Small intestine (tissue), 7 donors: ENCODE measurements around the gene VWCE. TPM values are rescaled to one million over a fixed set of nuclear protein-coding genes. Genes with fewer than 3 reads are reported as not detected.
"Not testable (repeated sequence)": the region's sequence is repeated elsewhere in the genome, so short reads cannot be mapped to it uniquely, and the experiment has no call there.

Experiments
- DNase-seq, 2 donors: peaks; one replicate each; pipeline versions ENCODE4 v3.0.0 to v3.0.0-alpha.2; 2013
- FAIRE-seq: peaks from 2 replicates; lab custom pipeline; 2012; peaks lifted over from hg19 to GRCh38; lab: Jason Lieb, UNC
- H3K27ac ChIP-seq, 3 donors: one replicate each; pipeline ENCODE4 v1.5.1; 2013; ENCODE audit warnings: low read length in 2 of 3, mild to moderate bottlenecking in 2 of 3, control low read depth in 1 of 3, inconsistent platforms in 1 of 3, low read depth in 1 of 3, moderate library complexity in 1 of 3
- H3K27me3 ChIP-seq, 3 donors: one replicate each; pipeline ENCODE4 v1.6.1; 2013; ENCODE audit warnings: low read length in 3 of 3, inconsistent platforms in 1 of 3; ENCODE audit not compliant: control insufficient read depth in 3 of 3, insufficient read depth in 3 of 3
- H3K36me3 ChIP-seq, 3 donors: one replicate each; pipeline ENCODE4 v1.6.1; 2013; ENCODE audit warnings: low read length in 3 of 3, inconsistent platforms in 1 of 3, low read depth in 1 of 3, mild to moderate bottlenecking in 1 of 3, moderate library complexity in 1 of 3; ENCODE audit not compliant: control insufficient read depth in 3 of 3, insufficient read depth in 2 of 3
- H3K4me1 ChIP-seq, 3 donors: one replicate each; pipeline ENCODE4 v1.6.1; 2013; ENCODE audit warnings: low read length in 2 of 3, inconsistent platforms in 1 of 3, low read depth in 1 of 3, mild to moderate bottlenecking in 1 of 3, moderate library complexity in 1 of 3; ENCODE audit not compliant: control insufficient read depth in 3 of 3, insufficient read depth in 2 of 3
- H3K4me3 ChIP-seq, 3 donors: one replicate each; pipeline ENCODE4 v1.5.1; 2013; ENCODE audit warnings: low read length in 3 of 3, control low read depth in 1 of 3, inconsistent platforms in 1 of 3, low read depth in 1 of 3, mild to moderate bottlenecking in 1 of 3, moderate library complexity in 1 of 3
- H3K9me3 ChIP-seq, 2 donors: one replicate each; pipeline ENCODE4 v1.6.1; 2013; ENCODE audit warnings: low read depth in 1 of 2, low read length in 1 of 2; ENCODE audit not compliant: control insufficient read depth in 2 of 2, insufficient read depth in 1 of 2
- WGBS, 3 donors: extraction: QIAGEN DNeasy Blood & Tissue Kit; methylation state at CpG; one replicate each; pipeline ENCODE4 v1.1.7; 2013; 5-methylcytosine and 5-hydroxymethylcytosine counted together
- polyA plus RNA-seq, 4 donors: library from polyadenylated mRNA; stranded (reverse) in 3 of 4; unstranded in 1 of 4; fragments of 200-250 nt in 3 of 4; fragments of 120-200 nt in 1 of 4; gene quantifications; one replicate each; pipeline versions ENCODE4 v1.2.1 to v1.2.3, GENCODE V29; 2013
- donor health status: healthy with polysubstance abuse.
- donor health status: control.
- donor health status: control.
- donor health status: Bipolar disorder and iron deficiency.
- donor health status: healthy.

Gene VWCE
- polyA plus RNA-seq, 4 donors = 0.67 to 3.2 (median 2.1) TPM

DNA sequence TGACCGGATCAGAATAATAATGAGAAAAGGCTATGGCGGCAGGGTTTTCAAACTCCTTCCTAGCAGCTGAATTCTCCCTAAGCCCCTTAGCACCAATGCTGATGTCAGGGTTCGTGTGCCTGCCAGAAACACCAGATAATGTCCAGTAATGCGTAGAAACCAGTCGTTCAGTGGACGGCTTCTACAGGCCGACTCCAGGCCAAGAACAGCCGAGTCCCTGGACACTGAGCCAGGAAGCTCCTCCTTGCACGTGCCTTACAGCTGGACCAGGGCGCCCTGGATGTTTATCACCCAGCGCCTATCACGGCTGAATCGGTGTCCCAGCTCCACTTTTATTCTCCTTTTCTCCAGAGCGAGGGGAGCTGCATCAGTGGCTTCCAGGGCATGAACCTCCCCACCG, 82.9 kb downstream of the VWCE start:
- not testable (repeated sequence) for H3K4me1 ChIP-seq, H3K4me3 ChIP-seq, H3K9me3 ChIP-seq, H3K36me3 ChIP-seq, H3K27ac ChIP-seq, DNase-seq, H3K27me3 ChIP-seq, FAIRE-seq
- WGBS, 3 donors = no CpG with 5 or more reads among the region's 15 CpGs

DNA sequence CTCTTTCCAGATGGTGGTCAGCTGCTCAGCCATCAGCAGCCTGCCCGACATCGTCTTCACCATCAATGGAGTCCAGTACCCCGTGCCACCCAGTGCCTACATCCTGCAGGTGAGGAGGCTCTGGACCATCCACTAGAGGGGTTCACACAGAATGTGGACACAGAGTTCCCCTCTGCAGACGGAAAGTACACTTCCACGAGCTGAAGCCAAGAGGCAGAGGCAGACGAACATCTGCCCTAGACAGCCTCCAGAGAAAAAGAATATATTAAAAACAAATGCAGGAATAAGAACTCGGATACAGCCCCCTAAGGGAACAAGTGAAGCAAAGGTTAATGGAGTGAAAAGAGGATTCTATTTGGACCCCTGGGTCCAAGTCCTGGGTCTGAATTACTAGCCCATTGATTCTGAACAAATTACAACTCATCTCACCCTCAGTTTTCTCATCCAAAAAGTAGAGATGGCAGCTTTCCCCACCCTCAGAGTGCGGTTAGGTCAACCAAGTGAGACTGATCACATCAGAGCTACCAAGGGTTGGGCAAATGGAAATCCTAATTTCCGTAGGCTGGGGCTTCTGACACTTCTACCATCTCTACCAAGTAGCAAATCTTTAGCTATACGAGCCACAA, 83.7 kb downstream of the VWCE start:
- H3K36me3 ChIP-seq, H3K4me3 ChIP-seq, H3K4me1 ChIP-seq, DNase-seq, FAIRE-seq, H3K27ac ChIP-seq, H3K9me3 ChIP-seq, H3K27me3 ChIP-seq: not testable (repeated sequence)
- 71 to 76% (median 73%) methylated on average over 7 of the region's 10 CpGs for WGBS, 3 donors

DNA sequence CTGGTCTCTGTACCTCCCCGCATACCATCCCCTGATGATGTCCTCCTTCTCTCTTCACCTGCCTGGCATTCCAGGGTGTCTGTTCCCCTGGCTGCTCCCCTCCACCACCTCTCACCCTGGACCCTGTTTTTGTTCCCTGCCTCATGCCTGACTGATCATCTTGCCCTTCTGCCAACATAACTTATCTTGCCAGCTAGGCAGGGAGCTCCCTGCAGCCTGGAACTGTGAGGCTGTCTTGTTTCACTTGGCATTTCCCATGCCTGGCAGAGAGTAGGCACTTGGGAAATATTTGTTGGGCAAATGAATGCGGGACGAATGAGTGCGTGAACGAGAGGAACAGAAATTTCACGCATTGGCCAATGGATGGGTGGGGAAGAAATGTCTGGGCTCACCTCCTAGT, 84.5 kb downstream of the VWCE start:
- not testable (repeated sequence) for H3K4me1 ChIP-seq, H3K4me3 ChIP-seq, H3K36me3 ChIP-seq, FAIRE-seq, DNase-seq, H3K27me3 ChIP-seq, H3K27ac ChIP-seq, H3K9me3 ChIP-seq
- no CpG with 5 or more reads among the region's 6 CpGs for WGBS, 3 donors

Other genes starting within 250 kb of the VWCE start
- 1 to 10 TPM in 1 of 4 donors, under 1 TPM in 3; 0.22 to 1.0 (median 0.86) TPM for gene CD5, start 192.8 kb downstream of the VWCE start, polyA plus RNA-seq
- 10 to 100 TPM; 17.8 to 40.4 (median 30.9) TPM for gene VPS37C, start 133.9 kb downstream of the VWCE start, polyA plus RNA-seq
- 10 to 100 TPM in 2 of 4 donors, 1 to 10 TPM in 1, under 1 TPM in 1; 0.47 to 86.2 (median 8.5) TPM for gene PGA3, start 91.8 kb downstream of the VWCE start, polyA plus RNA-seq
- gene PGA4, start 73.0 kb downstream of the VWCE start, polyA plus RNA-seq = 10 to 100 TPM in 1 of 4 donors, 1 to 10 TPM in 3; 5.4 to 49.3 (median 6.6) TPM
- gene PGA5, start 54.1 kb downstream of the VWCE start, polyA plus RNA-seq = 1 to 10 TPM in 1 of 4 donors, under 1 TPM in 3; 0.43 to 3.8 (median 0.72) TPM
- gene DDB1, start 37.8 kb upstream of the VWCE start, polyA plus RNA-seq = 100 to 1,000 TPM; 137 to 165 (median 153) TPM
- gene TKFC, start 37.9 kb upstream of the VWCE start, polyA plus RNA-seq = 1,000 to 10,000 TPM in 1 of 4 donors, 100 to 1,000 TPM in 3; 240 to 1,038 (median 445) TPM
- gene CYB561A3, start 66.6 kb upstream of the VWCE start, polyA plus RNA-seq = 10 to 100 TPM; 30.8 to 48.4 (median 32.0) TPM
- gene TMEM138, start 67.1 kb upstream of the VWCE start, polyA plus RNA-seq = 10 to 100 TPM; 24.9 to 48.3 (median 38.7) TPM
- gene TMEM216, start 97.3 kb upstream of the VWCE start, polyA plus RNA-seq = 10 to 100 TPM; 10.1 to 28.9 (median 13.5) TPM
- gene CPSF7, start 134.7 kb upstream of the VWCE start, polyA plus RNA-seq = 10 to 100 TPM; 30.3 to 91.3 (median 47.7) TPM
- gene SDHAF2, start 134.8 kb upstream of the VWCE start, polyA plus RNA-seq = 10 to 100 TPM; 43.9 to 63.0 (median 52.1) TPM
- gene LRRC10B, start 213.4 kb upstream of the VWCE start, polyA plus RNA-seq = 1 to 10 TPM in 1 of 4 donors, under 1 TPM in 2, not detected in 1; 0.22 to 2.6 (median 0.53) TPM